ENCODE results near the gene PABPC1L2B.
"Not testable (repeated sequence)": the region's sequence is repeated elsewhere in the genome, so short reads cannot be mapped to it uniquely, and the experiment has no call there.

Gene PABPC1L2B

GRCh38 chrX:73002733-73003132 is at the start of gene PABPC1L2B:
PABPC1L2B (plus strand) TSS chrX:73002939; CDS start chrX:73003643, 704 bp downstream.
- not testable (repeated sequence) for DNase-seq

- DNase-seq: not testable (repeated sequence)
These were observed 42.8 kb upstream of the PABPC1L2B start for GRCh38 chrX:72959971-72960370.

GRCh38 chrX:72971859-72972258 is 30.9 kb upstream of the PABPC1L2B start:
- not testable (repeated sequence) for DNase-seq

GRCh38 chrX:72974885-72975284 is 27.9 kb upstream of the PABPC1L2B start:
- DNase-seq: not testable (repeated sequence)

GRCh38 chrX:72980894-72981469 is 21.8 kb upstream of the PABPC1L2B start:
- DNase-seq: not testable (repeated sequence)

GRCh38 chrX:73004032-73004431 is 1.3 kb downstream of the PABPC1L2B start:
- not testable (repeated sequence) for DNase-seq

GRCh38 chrX:73021361-73022092 is 18.8 kb downstream of the PABPC1L2B start:
- DNase-seq: no peak

GRCh38 chrX:73022093-73022445 is 19.3 kb downstream of the PABPC1L2B start:
- not testable (repeated sequence) for DNase-seq

- DNase-seq: no peak
These were observed 26.1 kb downstream of the PABPC1L2B start for GRCh38 chrX:73028876-73029275.
